ENCODE measurements around the gene NAA20. TPM values are rescaled to one million over a fixed set of nuclear protein-coding genes. Genes with fewer than 3 reads are reported as not detected.
A peak's percentile ranks its signal among the peaks of the same experiment; 100 is the strongest.

The NAA20 gene
- total and polyA plus RNA-seq, 2 of the 4 experiments (the other 2 are of a cell fraction): 35.7 to 58.8 TPM

GRCh38 chr20:20036756-20037155 is 19.6 kb downstream of the NAA20 start:
- Histone ChIP-seq H3K9me3 (ENCODE audit: control insufficient read depth, insufficient read depth, low read length) (no peaks in the 10 kb centered on the region), H3K27ac (ENCODE audit: insufficient read depth, low read length) (no peak overlapping the region), H3K4ac (ENCODE audit: low read depth, low read length) (no peak overlapping the region), H3K36me3 (ENCODE audit: control insufficient read depth, insufficient read depth, low read length) (peaks cover 50% of the 10 kb centered on the region), H2BK20ac (ENCODE audit: low read depth, low read length) (no peak overlapping the region), H3K23ac (ENCODE audit: low read depth, low read length) (no peak overlapping the region), H3K4me1 (ENCODE audit: control insufficient read depth, insufficient read depth, low read length) (peaks cover 15% of the 10 kb centered on the region), H2BK5ac (ENCODE audit: low read depth, low read length, poor library complexity, severe bottlenecking) (peak overlapping the region; percentile 61), H3K14ac (replicated peaks; ENCODE audit: low read depth, low read length) (no peak overlapping the region), H4K5ac (ENCODE audit: low read depth, low read length) (no peak overlapping the region), H4K91ac (ENCODE audit: insufficient read depth, low read depth, low read length) (peak overlapping the region; percentile 10; the same call in 1 of the 2 replicates), H2AFZ (replicated peaks; ENCODE audit: low read length, poor library complexity) (no peak overlapping the region), H4K8ac (ENCODE audit: low read depth in 2 of 2, low read length in 2 of 2) (no peak overlapping the region), H3K4me2 (ENCODE audit: low read depth, low read length) (no peak overlapping the region), H3K79me1 (ENCODE audit: low read depth in 1 of 2, low read length in 2 of 2) (peaks cover 16 to 19% of the 10 kb centered on the region in 2 experiments), H2AK9ac (replicated peaks; ENCODE audit: low read depth, low read length, poor library complexity) (no peak overlapping the region), H3K9ac (ENCODE audit: low read depth, low read length) (no peak overlapping the region), H3K9me1 (ENCODE audit: insufficient read depth, low read length) (no peaks in the 10 kb centered on the region; the same call in 1 of the 2 replicates), H2BK120ac (ENCODE audit: low read depth, low read length) (no peak overlapping the region), H2BK15ac (ENCODE audit: low read depth, low read length) (0 out of 3 replicates have a peak overlapping the region, but pooled peaks have one; percentile 35), H3K18ac (ENCODE audit: low read depth, low read length) (no peak overlapping the region), H4K20me1 (ENCODE audit: insufficient read depth, low read length) (no peaks in the 10 kb centered on the region; the same call in 1 of the 2 replicates), H3K56ac (ENCODE audit: extremely low read depth, insufficient read depth, low read length) (no peak overlapping the region), H3K4me3 (ENCODE audit: insufficient read depth, low read depth, low read length) (no peak overlapping the region), H2AK5ac (ENCODE audit: low read depth, low read length) (peak overlapping the region; percentile 7; the same call in 1 of the 2 replicates), H3K27me3 (ENCODE audit: control insufficient read depth, insufficient read depth, low read length) (no peaks in the 10 kb centered on the region)
- ChIA-PET CTCF (no interaction called here), POLR2A (ENCODE audit: unreplicated experiment) (no interaction called here)
- intact Hi-C loops (cut with micrococcal nuclease): no loop called here
- DNase-seq (no peak), ATAC-seq (ENCODE audit: low read depth) (no peak)
- WGBS, 2 experiments (ENCODE audit: extremely low coverage in 2 of 2, insufficient read length in 1 of 2): 97% methylated on average over 3 of the region's 3 CpGs; no CpG with 5 or more reads in 1 of the 2 experiments
- TF ChIP-seq FOS (IDR thresholded peaks at IDR 0.05; ENCODE audit: low read depth, low read length) (no peak), RCOR1 (IDR thresholded peaks at IDR 0.05; ENCODE audit: insufficient replicate concordance, low read length) (no peak), SMC3 (IDR thresholded peaks at IDR 0.05; ENCODE audit: low read depth, low read length) (no peak), NFE2L2 (IDR thresholded peaks at IDR 0.05; ENCODE audit: low read depth, low read length) (no peak), RFX5 (IDR thresholded peaks at IDR 0.05; ENCODE audit: low read depth, low read length) (no peak), ELK1 (IDR thresholded peaks at IDR 0.05; ENCODE audit: borderline replicate concordance, low read depth, low read length) (no peak), MXI1 (IDR thresholded peaks at IDR 0.05; ENCODE audit: borderline replicate concordance, low read depth, low read length) (no peak), MAZ (IDR thresholded peaks at IDR 0.05; ENCODE audit: borderline replicate concordance, low read depth, low read length) (no peak), MAFK (IDR thresholded peaks at IDR 0.05; ENCODE audit: low read depth, low read length) (no peak), CHD1 (IDR thresholded peaks at IDR 0.05; ENCODE audit: low read depth, low read length) (no peak), CTCF (conservative IDR thresholded peaks at IDR 0.05; ENCODE audit: low read depth, low read length) (no peak), BHLHE40 (IDR thresholded peaks at IDR 0.05; ENCODE audit: low read depth, low read length) (no peak), USF2 (IDR thresholded peaks at IDR 0.05; ENCODE audit: low read depth, low read length) (no peak), CEBPB (IDR thresholded peaks at IDR 0.05; ENCODE audit: low read depth, low read length) (no peak), POLR2A (IDR thresholded peaks at IDR 0.05; ENCODE audit: low read depth, low read length) (no peak), RAD21 (IDR thresholded peaks at IDR 0.05; ENCODE audit: low read length) (no peak)
- no TSS peak for BruUV-seq (replicated peaks)
- dilution Hi-C loops (cut with HindIII; ENCODE audit: low sequenced_read_pairs, unreplicated experiment): no loop called here
- in situ Hi-C loops (cut with MboI; ENCODE audit: low sequenced_read_pairs): loop anchor here (25.0 kb wide), 1 partner anchor 1499 kb away; no protein-coding TSS in a partner anchor
